HepG2 (cell line): ENCODE data around the gene NCAPD2. TPM values are rescaled to one million over a fixed set of nuclear protein-coding genes. Genes with fewer than 3 reads are reported as not detected.

ENCODE experiments used
- DNMT3B ChIP-seq: conservative IDR thresholded peaks from 2 replicates; pipeline ENCODE4 v1.6.1; 2016; ENCODE audit warnings: missing biosample characterization, control low read depth
- HNRNPL ChIP-seq: fragments of 200-400 bp; formaldehyde crosslinking; IDR thresholded peaks from 2 replicates; pipeline ENCODE4 v1.6.1; 2017; ENCODE audit warnings: mild to moderate bottlenecking, low read depth, low read length
- KDM5B ChIP-seq: sonication (generic); formaldehyde crosslinking; IDR thresholded peaks from 2 replicates; pipeline ENCODE4 v1.4.0; 2020; ENCODE audit warnings: missing genetic modification reagents, mild to moderate bottlenecking, borderline replicate concordance
- NPAS2 ChIP-seq: sonication (generic); formaldehyde crosslinking; IDR thresholded peaks from 2 replicates; pipeline ENCODE4 v1.8.0; 2022; ENCODE audit warnings: mild to moderate bottlenecking, missing genetic modification reagents, borderline replicate concordance
- NR2F1 ChIP-seq, 2 experiments: fragments of 450-650 bp in 1 of 2; formaldehyde crosslinking in 1 of 2; IDR thresholded peaks; 2 replicates each; pipeline versions ENCODE4 v1.5.0 to v1.6.1; 2016 to 2020; ENCODE audit warnings: mild to moderate bottlenecking in 1 of 2, missing compliant biosample characterization in 1 of 2, missing genetic modification reagents in 1 of 2, moderate library complexity in 1 of 2
- POGK ChIP-seq: sonication (generic); formaldehyde crosslinking; conservative IDR thresholded peaks from 2 replicates; pipeline ENCODE4 v1.8.0; 2022; ENCODE audit warnings: mild to moderate bottlenecking, moderate library complexity, missing genetic modification reagents
- PRDM10 ChIP-seq: sonication (generic); formaldehyde crosslinking; IDR thresholded peaks from 2 replicates; pipeline ENCODE4 v1.4.0; 2020; ENCODE audit warnings: low read depth, missing genetic modification reagents
- RAD21 ChIP-seq: fragments of 450-650 bp; formaldehyde crosslinking; IDR thresholded peaks from 2 replicates; pipeline ENCODE4 v1.5.0; 2020; ENCODE audit warnings: mild to moderate bottlenecking
- SCMH1 ChIP-seq: sonication (generic); formaldehyde crosslinking; IDR thresholded peaks from 2 replicates; pipeline ENCODE4 v1.9.0; 2021; ENCODE audit warnings: missing genetic modification reagents, mild to moderate bottlenecking, borderline replicate concordance
- SNAI1 ChIP-seq: sonication (generic); formaldehyde crosslinking; IDR thresholded peaks from 2 replicates; pipeline ENCODE4 v1.5.0; 2020; ENCODE audit warnings: mild to moderate bottlenecking, missing genetic modification reagents, borderline replicate concordance
- SNAPC2 ChIP-seq: sonication (generic); formaldehyde crosslinking; IDR thresholded peaks from 2 replicates; pipeline ENCODE4 v1.8.1; 2022; ENCODE audit warnings: mild to moderate bottlenecking, missing genetic modification reagents
- SNAPC4 ChIP-seq: sonication (generic); formaldehyde crosslinking; IDR thresholded peaks from 2 replicates; pipeline ENCODE4 v1.4.0; 2020; ENCODE audit warnings: mild to moderate bottlenecking, missing genetic modification reagents
- YEATS4 ChIP-seq: sonication (generic); formaldehyde crosslinking; IDR thresholded peaks from 2 replicates; pipeline ENCODE4 v1.4.0; 2020; ENCODE audit warnings: missing genetic modification reagents, borderline replicate concordance
- ZC3H4 ChIP-seq: sonication (generic); formaldehyde crosslinking; IDR thresholded peaks from 2 replicates; pipeline ENCODE4 v1.4.0; 2020; ENCODE audit warnings: missing genetic modification reagents, borderline replicate concordance
- ZEB1 ChIP-seq: IDR thresholded peaks from 2 replicates; pipeline ENCODE4 v1.6.1; 2012; ENCODE audit warnings: mild to moderate bottlenecking, low read depth, inconsistent platforms; ENCODE audit not compliant: insufficient replicate concordance
- ZNF12 ChIP-seq: sonication (generic); formaldehyde crosslinking; IDR thresholded peaks from 2 replicates; pipeline ENCODE4 v1.5.0; 2020; ENCODE audit warnings: missing genetic modification reagents
- ZNF230 ChIP-seq: sonication (generic); formaldehyde crosslinking; IDR thresholded peaks from 2 replicates; pipeline ENCODE4 v1.4.0; 2020; ENCODE audit warnings: mild to moderate bottlenecking, missing genetic modification reagents
- ZNF331 ChIP-seq: sonication (generic); formaldehyde crosslinking; IDR thresholded peaks from 2 replicates; pipeline ENCODE4 v1.4.0; 2020; ENCODE audit warnings: missing genetic modification reagents
- ZNF605 ChIP-seq: sonication (generic); formaldehyde crosslinking; IDR thresholded peaks from 2 replicates; pipeline ENCODE4 v1.8.0; 2022; ENCODE audit warnings: mild to moderate bottlenecking, missing genetic modification reagents
- polyA plus RNA-seq, 8 experiments: library from polyadenylated mRNA; depleted of rRNA in 3 of 8; stranded (reverse) in 7 of 8; unstranded in 1 of 8; fragments of >200 nt; fragmentation: Illumina TruSeq in 4 of 8; extraction: Trizol in 4 of 8; gene quantifications; 2 replicates each; pipeline versions ENCODE4 v1.2.1 to v1.2.3, GENCODE V29; 2011 to 2016; ENCODE audit warnings: low read depth in 4 of 8, missing spikeins in 1 of 8, mixed read lengths in 1 of 8; ENCODE audit not compliant: insufficient read depth in 1 of 8
- total RNA-seq, 5 experiments: library from RNA; depleted of rRNA; stranded (reverse); fragments of >200 nt; fragmentation: Illumina TruSeq; extraction: Trizol; gene quantifications; 2 replicates each; pipeline ENCODE4 v1.2.3, GENCODE V29; 2016; ENCODE audit warnings: low read depth in 1 of 5

Gene NCAPD2
- total and polyA plus RNA-seq, 2 of the 13 experiments (the other 11 are each of a cell fraction or from before 2014, with no cell fraction given), result 51.1 to 65.6 TPM

- 0 out of 2 replicates have a peak, but pooled peaks have one; percentile 54 for TF ChIP-seq SNAI1 (CRISPR knock-in tag)
- no peak for TF ChIP-seq SNAPC2
- no peak for TF ChIP-seq SCMH1 (CRISPR knock-in tag)
- TF ChIP-seq RAD21, result no peak
- peak; percentile 53; the same call in 1 of the 2 replicates for TF ChIP-seq PRDM10
- TF ChIP-seq ZNF12, result no peak
- TF ChIP-seq SNAPC4, result no peak
- 0 out of 2 replicates have a peak, but pooled peaks have one; percentile 12 for TF ChIP-seq KDM5B
- no peak for TF ChIP-seq ZC3H4
- no peak for TF ChIP-seq POGK (CRISPR knock-in tag)
- TF ChIP-seq YEATS4, result no peak
- TF ChIP-seq NPAS2 (CRISPR knock-in tag), result no peak
- no peak for TF ChIP-seq ZEB1
- TF ChIP-seq NR2F1 (CRISPR knock-in tag; IDR thresholded peaks at IDR 0.05), result no peak
- no peak for TF ChIP-seq ZNF331 (CRISPR knock-in tag)
- TF ChIP-seq HNRNPL, result 0 out of 2 replicates have a peak, but pooled peaks have one; percentile 31
- TF ChIP-seq ZNF605 (CRISPR knock-in tag), result 0 out of 2 replicates have a peak, but pooled peaks have one; percentile 5
- TF ChIP-seq DNMT3B (CRISPR knock-in tag), result no peak
- TF ChIP-seq ZNF230 (CRISPR knock-in tag), result 0 out of 2 replicates have a peak, but pooled peaks have one; percentile 21
Measured at GRCh38 chr12:6452245-6452943, 41.5 kb upstream of the NCAPD2 start (continued).
